H9 (cell line): ENCODE results near the gene XXYLT1. TPM values are rescaled to one million over a fixed set of nuclear protein-coding genes. Genes with fewer than 3 reads are reported as not detected.

Experiments used
- DNase-seq: peaks from one replicate; pipeline ENCODE4 v3.0.0-alpha.2; 2017
- H2AFZ ChIP-seq: one replicate; pipeline ENCODE4 v1.6.1; 2013; ENCODE audit warnings: mild to moderate bottlenecking, low read length, control low read depth, moderate library complexity
- H2AK5ac ChIP-seq: 2 replicates; pipeline ENCODE4 v1.6.1; 2013; ENCODE audit warnings: low read length, control low read depth, mixed read lengths; ENCODE audit not compliant: insufficient read length
- H2BK120ac ChIP-seq: one replicate; pipeline ENCODE4 v1.6.1; 2013; ENCODE audit warnings: low read depth, mild to moderate bottlenecking, low read length, control low read depth, inconsistent platforms; ENCODE audit not compliant: poor library complexity, severe bottlenecking
- H2BK12ac ChIP-seq: 2 replicates; pipeline ENCODE4 v1.6.1; 2013; ENCODE audit warnings: low read length, control low read depth, mixed read lengths, low read depth; ENCODE audit not compliant: insufficient read length
- H2BK15ac ChIP-seq: 2 replicates; pipeline ENCODE4 v1.6.1; 2013; ENCODE audit warnings: low read depth, low read length, control low read depth
- H2BK20ac ChIP-seq: one replicate; pipeline ENCODE4 v1.6.1; 2013; ENCODE audit warnings: low read depth, mild to moderate bottlenecking, low read length, control low read depth, inconsistent platforms; ENCODE audit not compliant: poor library complexity, severe bottlenecking
- H2BK5ac ChIP-seq: 2 replicates; pipeline ENCODE4 v1.6.1; 2013; ENCODE audit warnings: low read length, control low read depth, mixed read lengths; ENCODE audit not compliant: insufficient read length
- H3K14ac ChIP-seq: 2 replicates; pipeline ENCODE4 v1.6.1; 2013; ENCODE audit warnings: low read length, control low read depth; ENCODE audit not compliant: insufficient read depth
- H3K18ac ChIP-seq: 2 replicates; pipeline ENCODE4 v1.6.1; 2013; ENCODE audit warnings: low read depth, mild to moderate bottlenecking, mixed read lengths, low read length, control low read depth; ENCODE audit not compliant: insufficient read length
- H3K23ac ChIP-seq: 2 replicates; pipeline ENCODE4 v1.6.1; 2013; ENCODE audit warnings: low read length, control low read depth, mixed read lengths, low read depth; ENCODE audit not compliant: insufficient read length
- H3K23me2 ChIP-seq: 2 replicates; pipeline ENCODE4 v1.6.1; 2013; ENCODE audit warnings: low read depth, mild to moderate bottlenecking, mixed read lengths, low read length, control low read depth; ENCODE audit not compliant: insufficient read length, poor library complexity, severe bottlenecking
- H3K27ac ChIP-seq: 2 replicates; pipeline ENCODE4 v1.5.1; 2013; ENCODE audit warnings: low read length, control low read depth, mixed read lengths, low read depth; ENCODE audit not compliant: insufficient read length
- H3K27me3 ChIP-seq: 2 replicates; pipeline ENCODE4 v1.6.1; 2013; ENCODE audit warnings: low read length, control low read depth, inconsistent platforms; ENCODE audit not compliant: insufficient read depth
- H3K4ac ChIP-seq: 2 replicates; pipeline ENCODE4 v1.6.1; 2013; ENCODE audit warnings: low read depth, mild to moderate bottlenecking, control low read depth, inconsistent platforms, low read length, moderate library complexity
- H3K4me1 ChIP-seq: 2 replicates; pipeline ENCODE4 v1.6.1; 2013; ENCODE audit warnings: low read length, control low read depth, inconsistent platforms; ENCODE audit not compliant: insufficient read depth
- H3K4me2 ChIP-seq: 2 replicates; pipeline ENCODE4 v1.6.1; 2013; ENCODE audit warnings: low read length, control low read depth, mixed read lengths; ENCODE audit not compliant: insufficient read length, insufficient read depth
- H3K56ac ChIP-seq: 2 replicates; pipeline ENCODE4 v1.6.1; 2013; ENCODE audit warnings: low read depth, mild to moderate bottlenecking, mixed read lengths, low read length, control low read depth; ENCODE audit not compliant: insufficient read length
- H3K79me1 ChIP-seq: 2 replicates; pipeline ENCODE4 v1.6.1; 2013; ENCODE audit warnings: low read depth, mild to moderate bottlenecking, moderate library complexity, low read length, control low read depth, inconsistent platforms; ENCODE audit not compliant: insufficient read depth, poor library complexity, severe bottlenecking
- H3K79me2 ChIP-seq: 2 replicates; pipeline ENCODE4 v1.6.1; 2013; ENCODE audit warnings: low read length, control low read depth, inconsistent platforms; ENCODE audit not compliant: insufficient read depth
- H3K9ac ChIP-seq: 2 replicates; pipeline ENCODE4 v1.6.1; 2013; ENCODE audit warnings: low read length, control low read depth, mixed read lengths; ENCODE audit not compliant: insufficient read length; ENCODE audit errors: extremely low read depth
- H3K9me3 ChIP-seq: one replicate; pipeline ENCODE4 v1.6.1; 2013; ENCODE audit warnings: low read depth, low read length, inconsistent platforms; ENCODE audit not compliant: control insufficient read depth
- H3T11ph ChIP-seq: one replicate; pipeline ENCODE4 v1.6.1; 2013; ENCODE audit warnings: mild to moderate bottlenecking, low read length, control low read depth, inconsistent platforms
- H4K20me1 ChIP-seq: one replicate; pipeline ENCODE4 v1.6.1; 2013; ENCODE audit not compliant: control insufficient read depth, insufficient read length, insufficient read depth
- H4K5ac ChIP-seq: 2 replicates; pipeline ENCODE4 v1.6.1; 2013; ENCODE audit warnings: low read depth, mild to moderate bottlenecking, mixed read lengths, low read length, control low read depth; ENCODE audit not compliant: insufficient read length
- H4K8ac ChIP-seq: replicated peaks from 2 replicates; pipeline ENCODE4 v1.6.1; 2013; ENCODE audit warnings: low read length, control low read depth, mixed read lengths, low read depth; ENCODE audit not compliant: insufficient read length
- H4K91ac ChIP-seq: 2 replicates; pipeline ENCODE4 v1.6.1; 2013; ENCODE audit warnings: low read depth, mild to moderate bottlenecking, moderate library complexity, mixed read lengths, low read length, control low read depth; ENCODE audit not compliant: insufficient read length
- H3K27ac Mint-ChIP-seq, 3 experiments: 2 replicates in 2 of 3; 3 replicates in 1 of 3; pipeline ENCODE4 v1.8.0; 2020 to 2021; ENCODE audit warnings: mixed read lengths in 3 of 3, mild to moderate bottlenecking in 1 of 3, moderate library complexity in 1 of 3
- H3K27me3 Mint-ChIP-seq: 2 replicates; pipeline ENCODE4 v1.8.0; 2021; ENCODE audit warnings: low read depth, mild to moderate bottlenecking, moderate library complexity, mixed read lengths
- H3K36me3 Mint-ChIP-seq, 3 experiments: 2 replicates in 2 of 3; 3 replicates in 1 of 3; pipeline ENCODE4 v1.8.0; 2020 to 2021; ENCODE audit warnings: low read depth in 3 of 3, mixed read lengths in 3 of 3; ENCODE audit not compliant: insufficient read depth in 1 of 3
- H3K4me1 Mint-ChIP-seq, 2 experiments: 2 replicates each; pipeline ENCODE4 v1.8.0; 2020; ENCODE audit warnings: mixed read lengths in 2 of 2
- H3K4me3 Mint-ChIP-seq, 2 experiments: 2 replicates in 1 of 2; 3 replicates in 1 of 2; pipeline ENCODE4 v1.8.0; 2020 to 2021; ENCODE audit warnings: mild to moderate bottlenecking in 2 of 2, mixed read lengths in 2 of 2, moderate library complexity in 1 of 2
- H3K9me3 Mint-ChIP-seq, 2 experiments: 2 replicates in 1 of 2; 3 replicates in 1 of 2; pipeline ENCODE4 v1.8.0; 2020; ENCODE audit warnings: mild to moderate bottlenecking in 2 of 2, mixed read lengths in 2 of 2, moderate library complexity in 1 of 2
- CTCF ChIP-seq: fragments of 200-600 bp; sonication (generic); conservative IDR thresholded peaks from 3 replicates; pipeline ENCODE4 v1.8.0; 2021; ENCODE audit warnings: antibody characterized with exemption, mild to moderate bottlenecking
- WGBS: extraction: QIAGEN DNeasy Blood & Tissue Kit; methylation state at CpG from one replicate; pipeline ENCODE4 v1.1.7; 2013; ENCODE audit warnings: missing lambda C conversion rate, low lambda C conversion rate, mixed read lengths; ENCODE audit not compliant: insufficient read length; ENCODE audit errors: extremely low coverage; 5-methylcytosine and 5-hydroxymethylcytosine counted together
- total RNA-seq: library from RNA; stranded (reverse); gene quantifications from 2 replicates; pipeline ENCODE4 v1.2.1, GENCODE V29; 2021

XXYLT1 gene
- total RNA-seq, 1 experiment from 2014 or later: 22.7 TPM

- whole genome bisulfite sequencing: no CpG with 5 or more reads among the region's 8 CpGs
- Mint-ChIP-seq H3K36me3 (peaks cover 13 to 15% (median 14%) of the 10 kb centered on the region in 3 experiments), H3K4me1 (peaks cover 12 to 31% of the 10 kb centered on the region in 2 experiments), H3K4me3 (no peak overlapping the region), H3K27me3 (no peaks in the 10 kb centered on the region), H3K27ac (no peak overlapping the region; a peak in 1 of 7 replicates), H3K9me3 (peaks cover 0 to 3% of the 10 kb centered on the region in 2 experiments; a peak in 3 of 5 replicates)
- no peak for DNase-seq
- Histone ChIP-seq H4K5ac (no peak overlapping the region), H2BK5ac (no peak overlapping the region), H3K27me3 (no peaks in the 10 kb centered on the region), H3K18ac (no peak overlapping the region), H3K23me2 (no peaks in the 10 kb centered on the region), H3K4me1 (peaks cover 6% of the 10 kb centered on the region; the same call in 1 of the 2 replicates), H4K20me1 (no peaks in the 10 kb centered on the region), H2BK120ac (no peak overlapping the region), H3K9me3 (no peaks in the 10 kb centered on the region), H3K79me2 (no peaks in the 10 kb centered on the region; the same call in 1 of the 2 replicates), H4K8ac (no peak overlapping the region), H2BK12ac (no peak overlapping the region), H3K56ac (no peak overlapping the region), H3K23ac (no peak overlapping the region), H2BK20ac (no peak overlapping the region), H3K9ac (no peak overlapping the region), H3K79me1 (no peaks in the 10 kb centered on the region), H3K14ac (no peak overlapping the region), H2AFZ (no peak overlapping the region), H2AK5ac (no peak overlapping the region), H3K4me2 (no peak overlapping the region), H2BK15ac (no peak overlapping the region), H3K4ac (no peak overlapping the region), H4K91ac (no peak overlapping the region), H3K27ac (no peak overlapping the region), H3T11ph (no peak overlapping the region)
- TF ChIP-seq CTCF: no peak
Observed at GRCh38 chr3:195146131-195146530, 124.8 kb downstream of the XXYLT1 start.
